Measurements from ENCODE around the gene ENOPH1. TPM values are rescaled to one million over a fixed set of nuclear protein-coding genes. Genes with fewer than 3 reads are reported as not detected.

The ENOPH1 gene
- polyA plus RNA-seq, 1 donor from 2014 or later = 159 TPM

DNA sequence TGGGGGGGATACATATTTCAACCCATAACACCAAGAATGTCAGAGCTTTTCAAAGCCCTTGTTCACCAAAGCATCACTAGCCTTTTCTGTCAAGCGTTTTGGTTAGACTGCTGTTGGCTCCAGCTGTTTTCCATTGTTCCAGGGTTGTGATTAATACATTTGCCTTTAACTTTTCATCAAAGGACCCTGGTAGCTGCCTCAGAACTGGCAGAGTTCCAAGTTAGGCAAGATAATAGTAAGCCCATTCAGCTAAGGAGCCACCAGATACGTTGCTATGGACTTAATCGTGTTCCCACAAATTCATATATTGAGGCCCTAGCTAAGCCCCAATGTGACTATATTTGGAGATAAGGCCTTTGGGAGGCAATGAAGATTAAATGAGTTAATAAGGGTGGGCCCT, 37.1 kb downstream of the ENOPH1 start:
- no peak overlapping the region for H3K27ac ChIP-seq (ENCODE audit: low read length)
- H3K79me2 ChIP-seq (replicated peaks; ENCODE audit: insufficient read depth, low read length) = no peaks in the 10 kb centered on the region
- no peak overlapping the region for H3K4me2 ChIP-seq (ENCODE audit: low read length)
- no peaks in the 10 kb centered on the region for H3K27me3 ChIP-seq (ENCODE audit: insufficient read depth, low read depth, low read length)
- no peak overlapping the region for H3K9ac ChIP-seq (ENCODE audit: low read length)
- H4K20me1 ChIP-seq (ENCODE audit: insufficient read depth) = no peaks in the 10 kb centered on the region
- no peaks in the 10 kb centered on the region for H3K9me2 ChIP-seq (ENCODE audit: insufficient read depth, low read length)
- H3K4me3 ChIP-seq (ENCODE audit: low read length) = no peak overlapping the region
- TF ChIP-seq TAF1 (IDR thresholded peaks at IDR 0.05; ENCODE audit: low read depth) (no peak), POLR2AphosphoS5 (IDR thresholded peaks at IDR 0.05) (no peak), EP300 (conservative IDR thresholded peaks at IDR 0.05; ENCODE audit: poor library complexity, severe bottlenecking) (no peak), SMC3 (conservative IDR thresholded peaks at IDR 0.05; ENCODE audit: poor library complexity) (no peak), CTCF (IDR thresholded peaks at IDR 0.05; ENCODE audit: poor library complexity, severe bottlenecking) (no peak), RAD21 (conservative IDR thresholded peaks at IDR 0.05) (no peak), MXI1 (conservative IDR thresholded peaks at IDR 0.05; ENCODE audit: poor library complexity, severe bottlenecking) (no peak), REST (IDR thresholded peaks at IDR 0.05; ENCODE audit: borderline replicate concordance) (no peak), EZH2 (IDR thresholded peaks at IDR 0.05; ENCODE audit: borderline replicate concordance, insufficient read depth, low read length, poor library complexity, severe bottlenecking) (no peak)
- H3K36me3 ChIP-seq (ENCODE audit: insufficient read depth, low read length) = no peaks in the 10 kb centered on the region
- H3K9me3 ChIP-seq (ENCODE audit: low read length) = no peaks in the 10 kb centered on the region
- H2AFZ ChIP-seq (ENCODE audit: low read depth, low read length) = no peak overlapping the region
- H3F3A ChIP-seq (ENCODE audit: insufficient read depth, low read length, poor library complexity, severe bottlenecking) = no peaks in the 10 kb centered on the region

- Histone ChIP-seq H3K36me3 (ENCODE audit: insufficient read depth, low read length) (no peaks in the 10 kb centered on the region), H3K4me3 (ENCODE audit: low read length) (no peak overlapping the region), H3K9ac (ENCODE audit: low read length) (no peak overlapping the region)
These were observed 39.5 kb downstream of the ENOPH1 start for GRCh38 chr4:82469791-82470345.

More at GRCh38 chr4:82469791-82470345, 39.5 kb downstream of the ENOPH1 start:
- Histone ChIP-seq H3K27me3 (ENCODE audit: insufficient read depth, low read depth, low read length) (no peaks in the 10 kb centered on the region), H3F3A (ENCODE audit: insufficient read depth, low read length, poor library complexity, severe bottlenecking) (no peaks in the 10 kb centered on the region), H3K27ac (ENCODE audit: low read length) (no peak overlapping the region), H3K9me3 (ENCODE audit: low read length) (no peaks in the 10 kb centered on the region), H4K20me1 (ENCODE audit: insufficient read depth) (no peaks in the 10 kb centered on the region), H3K9me2 (ENCODE audit: insufficient read depth, low read length) (no peaks in the 10 kb centered on the region), H3K79me2 (replicated peaks; ENCODE audit: insufficient read depth, low read length) (no peaks in the 10 kb centered on the region), H3K4me2 (ENCODE audit: low read length) (no peak overlapping the region), H2AFZ (ENCODE audit: low read depth, low read length) (no peak overlapping the region)
- no peak for TF ChIP-seq EZH2 (IDR thresholded peaks at IDR 0.05; ENCODE audit: borderline replicate concordance, insufficient read depth, low read length, poor library complexity, severe bottlenecking)
- no peak for TF ChIP-seq POLR2AphosphoS5 (IDR thresholded peaks at IDR 0.05)
- TF ChIP-seq MXI1 (conservative IDR thresholded peaks at IDR 0.05; ENCODE audit: poor library complexity, severe bottlenecking) = no peak
- TF ChIP-seq REST (IDR thresholded peaks at IDR 0.05; ENCODE audit: borderline replicate concordance) = no peak
- no peak for TF ChIP-seq TAF1 (IDR thresholded peaks at IDR 0.05; ENCODE audit: low read depth)
- TF ChIP-seq CTCF (IDR thresholded peaks at IDR 0.05; ENCODE audit: poor library complexity, severe bottlenecking) = no peak
- TF ChIP-seq RAD21 (conservative IDR thresholded peaks at IDR 0.05) = no peak
